Activated CD4-positive, alpha-beta T cell treated with anti-CD3 and anti-CD28 coated beads, Interleukin-10, Interleukin-2, amounts not matched to agents 100 ng/mL and 50 ng/mL, durations not matched to agents 16 hours and 8 hours (primary cell): ENCODE data around the gene PAFAH1B2.
"Not testable (repeated sequence)": the region's sequence is repeated elsewhere in the genome, so short reads cannot be mapped to it uniquely, and the experiment has no call there.

Source experiments
- DNase-seq: peaks from one replicate; pipeline ENCODE4 v3.0.0-alpha.2; 2020

The PAFAH1B2 gene

GRCh38 chr11:117176186-117176585 lies 32.1 kb downstream of the PAFAH1B2 start:
- no peak for DNase-seq

GRCh38 chr11:117177534-117178209 lies 33.6 kb downstream of the PAFAH1B2 start:
- DNase-seq = no peak

DNA sequence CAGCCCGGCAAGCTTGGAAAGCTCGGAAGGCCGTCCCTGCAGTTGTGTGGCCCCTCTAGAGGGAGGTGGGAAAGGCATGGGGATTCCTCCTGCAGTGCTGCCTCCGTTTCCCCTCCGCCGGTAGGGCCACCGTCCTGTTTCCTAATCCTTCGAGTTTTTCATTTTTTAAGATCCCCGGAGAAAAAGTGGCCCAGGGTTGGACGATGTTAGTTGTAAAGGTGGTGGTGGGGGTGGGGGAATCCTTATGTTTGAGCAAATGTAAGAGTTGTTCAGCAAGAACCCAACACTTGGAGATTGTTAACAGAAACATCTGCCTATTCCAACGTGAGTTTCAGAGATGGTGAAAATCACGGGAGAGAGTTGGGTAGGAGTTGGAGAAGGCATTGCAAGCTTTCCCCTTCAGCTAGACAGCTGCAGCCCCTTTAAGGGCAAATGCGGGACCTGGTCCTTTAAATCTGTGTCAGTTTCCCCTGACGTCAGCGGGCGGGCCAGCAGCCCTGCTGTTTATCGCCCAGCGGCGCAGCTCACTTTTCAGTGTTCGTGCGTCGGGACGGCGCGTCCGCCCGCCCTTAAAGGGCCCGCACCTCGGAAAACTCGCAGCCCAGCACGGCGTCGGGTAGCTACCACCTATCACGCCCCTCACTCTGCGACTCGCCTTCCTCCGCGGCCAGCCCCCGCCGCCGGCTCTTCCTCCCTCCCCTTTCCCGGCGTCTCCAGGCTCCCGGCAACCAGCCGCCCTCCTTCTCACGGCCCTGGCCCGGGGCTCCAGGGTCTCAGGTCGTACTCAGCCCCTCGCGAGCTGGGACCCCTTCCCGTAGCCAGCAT lies 34.3 kb downstream of the PAFAH1B2 start, which contains the start of gene SIDT2:
Gene SIDT2, plus strand, starts transcription at position 534 of the 825 bp plus-strand sequence. CDS start 521 bp downstream, outside the sequence.
- DNase-seq = peak; percentile 94

DNA sequence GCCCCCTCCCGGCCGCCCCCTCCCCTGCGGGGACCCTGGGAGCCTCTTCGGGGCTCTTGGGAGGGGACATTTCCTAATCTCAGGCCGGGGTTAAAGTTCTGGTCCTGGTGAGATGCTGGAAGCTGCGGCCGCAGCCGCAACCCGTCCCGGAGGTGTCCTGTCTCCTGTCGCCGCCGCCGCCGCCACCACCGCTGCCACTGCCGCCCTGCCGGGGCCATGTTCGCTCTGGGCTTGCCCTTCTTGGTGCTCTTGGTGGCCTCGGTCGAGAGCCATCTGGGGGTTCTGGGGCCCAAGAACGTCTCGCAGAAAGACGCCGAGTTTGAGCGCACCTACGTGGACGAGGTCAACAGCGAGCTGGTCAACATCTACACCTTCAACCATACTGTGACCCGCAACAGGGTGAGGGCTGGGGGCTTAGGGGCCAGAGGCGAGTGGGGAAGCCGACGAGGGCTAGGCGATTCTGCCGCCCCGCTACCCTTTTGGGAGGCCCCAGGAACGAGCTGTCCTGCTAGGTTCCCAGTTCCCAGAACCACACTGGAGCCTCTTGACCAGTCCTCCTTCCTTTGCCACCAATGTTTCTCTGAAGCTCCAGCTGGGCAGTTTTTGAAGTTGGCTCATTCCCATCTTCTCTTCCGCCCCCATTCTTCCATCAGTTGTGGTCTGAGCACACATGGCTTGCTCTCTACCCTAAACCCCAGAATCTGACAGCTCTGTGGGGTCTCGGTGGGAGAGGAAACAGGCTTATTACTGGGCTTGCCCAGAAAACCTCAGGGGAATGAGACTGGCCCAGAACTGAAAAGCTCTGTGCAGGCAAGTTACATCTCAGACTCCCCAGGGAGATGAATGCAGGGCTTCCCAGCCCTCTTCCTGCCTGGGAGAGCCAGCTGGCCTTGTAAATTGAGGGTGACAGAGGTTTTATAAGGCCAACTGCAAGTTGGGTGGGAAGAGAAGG lies 35.2 kb downstream of the PAFAH1B2 start:
- peak; percentile 52 for DNase-seq

GRCh38 chr11:117180020-117180419 lies 35.9 kb downstream of the PAFAH1B2 start:
- DNase-seq = no peak

DNA sequence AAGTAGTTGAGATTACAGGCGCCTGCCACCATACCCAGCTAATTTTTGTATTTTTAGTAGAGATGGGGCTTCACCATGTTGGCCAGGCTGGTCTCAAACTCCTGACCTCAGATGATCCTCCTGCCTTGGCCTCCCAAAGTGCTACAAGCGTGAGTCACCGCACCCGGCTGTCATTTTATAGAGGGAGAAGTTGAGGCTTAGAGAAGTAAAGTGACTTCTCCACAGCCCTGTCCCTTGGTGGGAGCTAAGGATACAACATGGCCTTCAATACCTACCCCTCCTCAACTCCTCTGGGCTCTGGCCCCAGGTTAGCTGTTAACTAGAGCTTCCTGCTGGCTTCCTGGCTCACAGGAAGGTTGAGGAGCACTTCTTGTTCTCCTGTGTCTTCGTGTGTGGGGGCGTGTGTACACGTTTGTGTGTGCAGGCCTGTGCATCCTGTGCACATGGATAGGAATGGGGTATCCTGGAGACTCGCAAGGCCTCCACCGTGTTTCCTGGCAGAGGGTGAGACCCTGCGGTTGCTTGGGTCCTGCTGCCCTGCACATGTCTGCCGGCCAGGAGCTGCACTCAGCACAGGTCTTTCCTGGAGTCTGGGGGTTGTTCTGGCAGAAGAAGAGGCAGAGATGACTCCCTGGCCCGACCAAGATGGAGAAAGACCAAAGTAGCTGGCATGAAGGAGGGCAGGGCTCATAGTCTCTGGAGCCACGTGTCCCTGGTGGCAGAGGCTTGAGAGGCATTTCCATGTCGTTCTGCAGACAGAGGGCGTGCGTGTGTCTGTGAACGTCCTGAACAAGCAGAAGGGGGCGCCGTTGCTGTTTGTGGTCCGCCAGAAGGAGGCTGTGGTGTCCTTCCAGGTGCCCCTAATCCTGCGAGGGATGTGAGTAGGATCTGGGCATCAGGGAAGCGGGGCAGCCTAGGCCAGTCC lies 36.8 kb downstream of the PAFAH1B2 start:
- DNase-seq = peak; percentile 78

GRCh38 chr11:117181586-117182550 lies 37.8 kb downstream of the PAFAH1B2 start:
- DNase-seq = no peak

DNA sequence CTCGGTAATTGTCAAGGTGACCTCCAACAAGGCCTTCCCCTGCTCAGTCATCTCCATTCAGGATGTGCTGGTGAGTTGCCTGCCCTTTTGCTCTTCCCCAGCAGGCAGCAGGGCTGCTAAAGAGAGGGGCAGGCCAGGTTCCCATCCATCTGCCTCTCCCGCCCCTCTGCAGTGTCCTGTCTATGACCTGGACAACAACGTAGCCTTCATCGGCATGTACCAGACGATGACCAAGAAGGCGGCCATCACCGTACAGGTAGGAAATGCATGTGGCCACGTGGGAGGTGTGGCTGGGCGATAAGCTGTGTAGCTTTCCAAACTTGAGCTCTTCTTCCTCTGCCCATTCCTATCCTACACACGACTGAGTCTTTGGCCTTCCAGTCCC lies 38.5 kb downstream of the PAFAH1B2 start:
- DNase-seq = no peak

GRCh38 chr11:117183178-117183577 lies 39.1 kb downstream of the PAFAH1B2 start:
- not testable (repeated sequence) for DNase-seq

DNA sequence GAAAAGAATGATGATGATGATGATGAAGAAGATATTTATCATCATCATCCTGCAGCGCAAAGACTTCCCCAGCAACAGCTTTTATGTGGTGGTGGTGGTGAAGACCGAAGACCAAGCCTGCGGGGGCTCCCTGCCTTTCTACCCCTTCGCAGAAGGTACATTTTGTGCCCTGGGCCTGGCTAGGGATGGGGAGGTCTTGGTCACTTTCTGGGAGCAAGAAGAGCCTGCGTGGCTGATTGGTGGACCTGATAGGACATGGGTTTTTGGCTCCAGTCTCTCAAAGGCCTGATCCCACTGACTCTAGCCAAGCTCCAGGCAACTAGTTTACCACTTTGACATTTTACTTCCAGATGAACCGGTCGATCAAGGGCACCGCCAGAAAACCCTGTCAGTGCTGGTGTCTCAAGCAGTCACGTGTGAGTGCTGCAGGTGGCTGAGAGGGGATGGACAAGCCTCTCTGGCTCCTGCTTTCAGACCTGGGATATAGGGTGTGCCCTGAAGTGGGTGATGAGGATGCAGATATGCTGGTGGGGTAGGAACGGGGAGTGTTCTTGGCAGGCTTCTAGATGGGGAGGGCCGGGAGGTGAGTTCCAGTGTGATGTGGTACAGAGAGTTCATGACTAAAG lies 39.8 kb downstream of the PAFAH1B2 start:
- DNase-seq = no peak

GRCh38 chr11:117185736-117186430 lies 41.8 kb downstream of the PAFAH1B2 start:
- no peak for DNase-seq

DNA sequence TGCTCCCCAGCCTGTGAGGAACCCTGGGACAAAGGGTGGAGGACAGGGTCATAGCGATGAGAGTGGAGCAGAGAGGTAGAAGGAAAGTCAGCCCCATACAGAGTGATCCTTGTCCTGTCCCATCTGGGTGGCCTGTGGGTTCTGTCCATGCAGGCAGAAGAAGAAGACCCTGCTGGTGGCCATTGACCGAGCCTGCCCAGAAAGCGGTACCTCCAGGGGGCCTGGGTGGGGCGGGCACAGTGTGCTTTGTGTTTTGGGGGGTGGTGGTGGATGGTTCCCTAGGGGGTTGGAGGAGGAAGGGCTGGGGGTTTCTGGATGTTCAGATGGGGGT lies 42.3 kb downstream of the PAFAH1B2 start:
- no peak for DNase-seq

GRCh38 chr11:117187007-117187406 lies 42.9 kb downstream of the PAFAH1B2 start:
- no peak for DNase-seq

GRCh38 chr11:117187428-117187798 lies 43.3 kb downstream of the PAFAH1B2 start:
- no peak for DNase-seq

GRCh38 chr11:117187799-117188481 lies 43.9 kb downstream of the PAFAH1B2 start:
- no peak for DNase-seq

- no peak for DNase-seq
Measured at GRCh38 chr11:117188620-117189081, 44.6 kb downstream of the PAFAH1B2 start.

GRCh38 chr11:117189191-117189940 lies 45.3 kb downstream of the PAFAH1B2 start:
- DNase-seq = no peak

DNA sequence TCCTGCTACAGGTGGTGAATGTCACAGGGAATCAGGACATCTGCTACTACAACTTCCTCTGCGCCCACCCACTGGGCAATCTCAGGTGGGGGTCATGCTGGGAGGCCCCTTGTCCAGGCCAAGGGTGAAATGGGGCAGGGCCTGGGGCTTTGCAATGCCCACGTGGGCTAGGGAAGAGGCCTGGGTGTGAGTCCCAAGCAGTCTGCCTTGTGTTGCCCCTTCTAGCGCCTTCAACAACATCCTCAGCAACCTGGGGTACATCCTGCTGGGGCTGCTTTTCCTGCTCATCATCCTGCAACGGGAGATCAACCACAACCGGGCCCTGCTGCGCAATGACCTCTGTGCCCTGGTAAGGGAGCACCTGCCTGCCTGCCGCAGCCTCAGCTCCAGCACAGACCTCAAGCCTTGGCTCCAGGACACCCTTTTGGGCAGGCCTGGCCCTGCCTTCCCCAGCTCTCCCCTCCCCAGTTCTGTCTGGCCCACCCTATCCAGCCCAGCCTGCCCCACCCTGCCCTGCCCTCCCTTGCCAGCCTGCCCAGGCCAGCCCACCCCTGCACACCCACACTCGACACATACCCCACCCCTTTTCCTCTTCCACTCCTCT lies 46.0 kb downstream of the PAFAH1B2 start:
- no peak for DNase-seq
